Trophoblast cell (in vitro differentiated cells and primary cell): ENCODE measurements around the gene NASP.
A peak's percentile ranks its signal among the peaks of the same experiment; 100 is the strongest.

Source experiments
- DNase-seq, 2 donors: peaks; one replicate each; pipeline ENCODE4 v3.0.0-alpha.2; 2016
- H2AFZ ChIP-seq: 2 replicates; pipeline ENCODE4 v1.6.1; 2013; ENCODE audit warnings: low read length, moderate library complexity, mild to moderate bottlenecking; ENCODE audit not compliant: insufficient read depth, poor library complexity
- H2AK5ac ChIP-seq: 2 replicates; pipeline ENCODE4 v1.6.1; 2013; ENCODE audit warnings: mild to moderate bottlenecking, low read length
- H2BK120ac ChIP-seq: 2 replicates; pipeline ENCODE4 v1.6.1; 2013; ENCODE audit warnings: low read length, mild to moderate bottlenecking, moderate library complexity; ENCODE audit not compliant: insufficient read depth, poor library complexity
- H2BK12ac ChIP-seq: 2 replicates; pipeline ENCODE4 v1.6.1; 2013; ENCODE audit warnings: mild to moderate bottlenecking, low read length, moderate library complexity
- H2BK5ac ChIP-seq: 2 replicates; pipeline ENCODE4 v1.6.1; 2013; ENCODE audit warnings: low read length, low read depth, moderate library complexity, mild to moderate bottlenecking; ENCODE audit not compliant: poor library complexity
- H3K14ac ChIP-seq: 2 replicates; pipeline ENCODE4 v1.6.1; 2013; ENCODE audit warnings: mild to moderate bottlenecking, low read length
- H3K18ac ChIP-seq: 2 replicates; pipeline ENCODE4 v1.6.1; 2013; ENCODE audit warnings: mild to moderate bottlenecking, low read length
- H3K23ac ChIP-seq: 2 replicates; pipeline ENCODE4 v1.6.1; 2013; ENCODE audit warnings: low read length
- H3K27ac ChIP-seq: 2 replicates; pipeline ENCODE4 v1.5.1; 2013; ENCODE audit warnings: low read depth, mild to moderate bottlenecking, inconsistent platforms, low read length, moderate library complexity
- H3K27me3 ChIP-seq: 2 replicates; pipeline ENCODE4 v1.6.1; 2013; ENCODE audit warnings: inconsistent platforms, mild to moderate bottlenecking, low read length, moderate library complexity; ENCODE audit not compliant: insufficient read depth
- H3K36me3 ChIP-seq, 2 experiments: 1 replicate in 1 of 2; 2 replicates in 1 of 2; pipeline ENCODE4 v1.6.1; 2013; ENCODE audit warnings: low read length in 2 of 2, mild to moderate bottlenecking in 2 of 2, moderate library complexity in 1 of 2; ENCODE audit not compliant: insufficient read depth in 2 of 2, control insufficient read depth in 1 of 2
- H3K4ac ChIP-seq: 2 replicates; pipeline ENCODE4 v1.6.1; 2013; ENCODE audit warnings: low read depth, mild to moderate bottlenecking, low read length, moderate library complexity
- H3K4me1 ChIP-seq, 2 experiments: 1 replicate in 1 of 2; 2 replicates in 1 of 2; pipeline ENCODE4 v1.6.1; 2013; ENCODE audit warnings: low read length in 2 of 2, mild to moderate bottlenecking in 2 of 2, moderate library complexity in 1 of 2; ENCODE audit not compliant: insufficient read depth in 2 of 2, control insufficient read depth in 1 of 2
- H3K4me2 ChIP-seq: 2 replicates; pipeline ENCODE4 v1.6.1; 2013; ENCODE audit warnings: inconsistent platforms, mild to moderate bottlenecking, low read length, moderate library complexity
- H3K4me3 ChIP-seq: 2 replicates; pipeline ENCODE4 v1.5.1; 2013; ENCODE audit warnings: mild to moderate bottlenecking, low read depth, low read length, inconsistent platforms
- H3K79me1 ChIP-seq: one replicate; pipeline ENCODE4 v1.6.1; 2013; ENCODE audit warnings: low read length
- H3K79me2 ChIP-seq: 2 replicates; pipeline ENCODE4 v1.6.1; 2013; ENCODE audit warnings: low read length, mild to moderate bottlenecking; ENCODE audit not compliant: control insufficient read depth, insufficient read depth, poor library complexity
- H3K9ac ChIP-seq: 2 replicates; pipeline ENCODE4 v1.6.1; 2013; ENCODE audit warnings: mild to moderate bottlenecking, low read length
- H3K9me3 ChIP-seq: 2 replicates; pipeline ENCODE4 v1.6.1; 2013; ENCODE audit warnings: low read depth, mild to moderate bottlenecking, control low read depth, inconsistent platforms, low read length; ENCODE audit not compliant: insufficient read depth
- H4K12ac ChIP-seq: 2 replicates; pipeline ENCODE4 v1.6.1; 2013; ENCODE audit warnings: low read depth, mild to moderate bottlenecking, low read length, moderate library complexity
- H4K8ac ChIP-seq: 2 replicates; pipeline ENCODE4 v1.6.1; 2013; ENCODE audit warnings: low read depth, mild to moderate bottlenecking, low read length, moderate library complexity
- H4K91ac ChIP-seq: one replicate; pipeline ENCODE4 v1.6.1; 2013; ENCODE audit warnings: low read depth, mild to moderate bottlenecking, low read length, moderate library complexity
- WGBS: extraction: QIAGEN DNeasy Blood & Tissue Kit; methylation state at CpG from one replicate; pipeline ENCODE4 v1.1.7; 2013; ENCODE audit warnings: missing lambda C conversion rate; ENCODE audit not compliant: insufficient read length, insufficient coverage; ENCODE audit errors: extremely low coverage; 5-methylcytosine and 5-hydroxymethylcytosine counted together

NASP gene

GRCh38 chr1:45607404-45608074 lies 23.7 kb downstream of the NASP start:
- Histone ChIP-seq H2BK12ac (no peak overlapping the region), H3K4me2 (no peak overlapping the region), H3K9ac (no peak overlapping the region), H2AFZ (no peak overlapping the region), H3K9me3 (no peaks in the 10 kb centered on the region), H3K27ac (no peak overlapping the region), H3K79me1 (no peaks in the 10 kb centered on the region), H4K12ac (no peak overlapping the region), H2BK120ac (no peak overlapping the region), H3K14ac (no peak overlapping the region), H3K4ac (no peak overlapping the region), H3K4me1 (peaks cover 0 to 2% of the 10 kb centered on the region in 2 experiments), H3K27me3 (no peaks in the 10 kb centered on the region), H3K79me2 (no peaks in the 10 kb centered on the region), H4K8ac (no peak overlapping the region), H3K18ac (no peak overlapping the region), H4K91ac (no peak overlapping the region), H3K4me3 (no peak overlapping the region), H2AK5ac (no peak overlapping the region), H3K23ac (no peak overlapping the region), H2BK5ac (no peak overlapping the region), H3K36me3 (peaks cover 20 to 33% of the 10 kb centered on the region in 2 experiments)
- DNase-seq, result peak in 1 of 2 donors; percentile 47
- no CpG with 5 or more reads among the region's 6 CpGs for whole genome bisulfite sequencing

- Histone ChIP-seq H3K27ac (no peak overlapping the region), H4K8ac (no peak overlapping the region), H4K91ac (no peak overlapping the region), H2BK120ac (no peak overlapping the region), H2AFZ (no peak overlapping the region), H2BK12ac (no peak overlapping the region), H3K4me2 (no peak overlapping the region), H3K18ac (no peak overlapping the region), H3K9ac (no peak overlapping the region), H3K36me3 (peaks cover 21 to 34% of the 10 kb centered on the region in 2 experiments), H3K4me1 (peaks cover 0 to 2% of the 10 kb centered on the region in 2 experiments), H3K4me3 (no peak overlapping the region), H3K79me2 (no peaks in the 10 kb centered on the region), H3K4ac (no peak overlapping the region), H3K27me3 (no peaks in the 10 kb centered on the region), H4K12ac (no peak overlapping the region), H3K14ac (no peak overlapping the region), H2AK5ac (no peak overlapping the region), H3K9me3 (no peaks in the 10 kb centered on the region), H3K79me1 (no peaks in the 10 kb centered on the region), H3K23ac (no peak overlapping the region), H2BK5ac (no peak overlapping the region)
- DNase-seq, result no peak
- WGBS, result no CpG with 5 or more reads among the region's 5 CpGs
Observed at GRCh38 chr1:45608175-45609156, 24.6 kb downstream of the NASP start.

GRCh38 chr1:45610589-45611226 lies 26.9 kb downstream of the NASP start:
- Histone ChIP-seq H2BK120ac (no peak overlapping the region), H3K18ac (no peak overlapping the region), H2AK5ac (no peak overlapping the region), H3K4me3 (no peak overlapping the region), H3K23ac (no peak overlapping the region), H3K4ac (no peak overlapping the region), H4K12ac (no peak overlapping the region), H3K79me2 (no peaks in the 10 kb centered on the region), H4K8ac (no peak overlapping the region), H3K4me1 (peaks cover 0 to 2% of the 10 kb centered on the region in 2 experiments), H3K36me3 (peaks cover 21 to 42% of the 10 kb centered on the region in 2 experiments), H2BK5ac (no peak overlapping the region), H3K9me3 (no peaks in the 10 kb centered on the region), H3K79me1 (no peaks in the 10 kb centered on the region), H3K27me3 (no peaks in the 10 kb centered on the region), H2AFZ (no peak overlapping the region), H3K27ac (no peak overlapping the region), H2BK12ac (no peak overlapping the region), H4K91ac (no peak overlapping the region), H3K4me2 (no peak overlapping the region), H3K14ac (no peak overlapping the region), H3K9ac (no peak overlapping the region)
- no peak for DNase-seq
- no CpG with 5 or more reads among the region's 10 CpGs for WGBS

GRCh38 chr1:45612941-45613579 lies 29.2 kb downstream of the NASP start:
- H3K23ac ChIP-seq, result no peak overlapping the region
- H3K9me3 ChIP-seq, result no peaks in the 10 kb centered on the region
- no peaks in the 10 kb centered on the region for H3K79me1 ChIP-seq
- H4K91ac ChIP-seq, result no peak overlapping the region
- H2BK5ac ChIP-seq, result no peak overlapping the region
- DNase-seq, result peak in 1 of 2 donors; percentile 66
- H3K27ac ChIP-seq, result no peak overlapping the region
- no peak overlapping the region for H4K8ac ChIP-seq
- no peak overlapping the region for H3K4me3 ChIP-seq
- H2AFZ ChIP-seq, result no peak overlapping the region
- H2AK5ac ChIP-seq, result no peak overlapping the region
- H3K14ac ChIP-seq, result no peak overlapping the region
- no peak overlapping the region for H4K12ac ChIP-seq
- no peaks in the 10 kb centered on the region for H3K79me2 ChIP-seq
- no peak overlapping the region for H3K18ac ChIP-seq
- WGBS, result no CpG with 5 or more reads among the region's 8 CpGs
- H2BK120ac ChIP-seq, result no peak overlapping the region
- no peak overlapping the region for H3K9ac ChIP-seq
- no peak overlapping the region for H3K4ac ChIP-seq
- H3K4me1 ChIP-seq, result no peaks in the 10 kb centered on the region
- no peak overlapping the region for H2BK12ac ChIP-seq
- H3K4me2 ChIP-seq, result no peak overlapping the region
- H3K36me3 ChIP-seq, result peaks cover 30 to 51% of the 10 kb centered on the region in 2 experiments
- H3K27me3 ChIP-seq, result no peaks in the 10 kb centered on the region
